ENCODE measurements around the gene ATG16L1. TPM values are rescaled to one million over a fixed set of nuclear protein-coding genes. Genes with fewer than 3 reads are reported as not detected.

Gene ATG16L1
- total and polyA plus RNA-seq, 2 donors (not counting 3 experiments of a cell fraction or from before 2014, with no cell fraction given), result 18.1 to 29.8 TPM

GRCh38 chr2:233213011-233213410, 38.5 kb upstream of the ATG16L1 start:
- TF ChIP-seq, protein P1, sequence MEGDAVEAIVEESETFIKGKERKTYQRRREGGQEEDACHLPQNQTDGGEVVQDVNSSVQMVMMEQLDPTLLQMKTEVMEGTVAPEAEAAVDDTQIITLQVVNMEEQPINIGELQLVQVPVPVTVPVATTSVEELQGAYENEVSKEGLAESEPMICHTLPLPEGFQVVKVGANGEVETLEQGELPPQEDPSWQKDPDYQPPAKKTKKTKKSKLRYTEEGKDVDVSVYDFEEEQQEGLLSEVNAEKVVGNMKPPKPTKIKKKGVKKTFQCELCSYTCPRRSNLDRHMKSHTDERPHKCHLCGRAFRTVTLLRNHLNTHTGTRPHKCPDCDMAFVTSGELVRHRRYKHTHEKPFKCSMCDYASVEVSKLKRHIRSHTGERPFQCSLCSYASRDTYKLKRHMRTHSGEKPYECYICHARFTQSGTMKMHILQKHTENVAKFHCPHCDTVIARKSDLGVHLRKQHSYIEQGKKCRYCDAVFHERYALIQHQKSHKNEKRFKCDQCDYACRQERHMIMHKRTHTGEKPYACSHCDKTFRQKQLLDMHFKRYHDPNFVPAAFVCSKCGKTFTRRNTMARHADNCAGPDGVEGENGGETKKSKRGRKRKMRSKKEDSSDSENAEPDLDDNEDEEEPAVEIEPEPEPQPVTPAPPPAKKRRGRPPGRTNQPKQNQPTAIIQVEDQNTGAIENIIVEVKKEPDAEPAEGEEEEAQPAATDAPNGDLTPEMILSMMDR (IDR thresholded peaks at IDR 0.05; ENCODE audit: extremely low read depth in 1 of 2, insufficient read depth in 1 of 2, low read depth in 1 of 2, low read length in 2 of 2), result no peak
- TF ChIP-seq POLR2A (IDR thresholded peaks at IDR 0.05; ENCODE audit: low read depth, low read length) (no peak), MYC (IDR thresholded peaks at IDR 0.05; ENCODE audit: low read depth, low read length) (no peak), FOS (IDR thresholded peaks at IDR 0.05; ENCODE audit: borderline replicate concordance, insufficient read depth, low read length) (no peak), POLR2AphosphoS5 (IDR thresholded peaks at IDR 0.05; ENCODE audit: insufficient read depth, low read depth, low read length) (no peak), GATA2 (IDR thresholded peaks at IDR 0.05; ENCODE audit: insufficient read depth, insufficient read length, low read depth, low read length) (no peak), EZH2 (IDR thresholded peaks at IDR 0.05; ENCODE audit: borderline replicate concordance, low read depth, low read length, severe bottlenecking) (no peak), JUN (IDR thresholded peaks at IDR 0.05; ENCODE audit: borderline replicate concordance, insufficient read depth, insufficient read length, low read depth) (no peak), MAX (IDR thresholded peaks at IDR 0.05; ENCODE audit: insufficient read depth, insufficient read length) (no peak)
- Histone ChIP-seq H3K4me2 (ENCODE audit: insufficient read depth, low read length) (no peak overlapping the region), H3K79me2 (ENCODE audit: control insufficient read depth, insufficient read depth, low read length) (no peaks in the 10 kb centered on the region), H3K27ac (ENCODE audit: insufficient read depth, low read depth, low read length) (no peak overlapping the region), H3K4me1 (ENCODE audit: control insufficient read depth, extremely low read depth, insufficient read depth, low read length) (peaks cover 35% of the 10 kb centered on the region), H3K4me3 (replicated peaks in 1 of 3; ENCODE audit: insufficient read depth in 1 of 3, low read depth in 1 of 3, low read length in 3 of 3) (no peak overlapping the region), H3K9ac (replicated peaks; ENCODE audit: extremely low read depth, insufficient read depth, low read length) (no peak overlapping the region), H4K20me1 (replicated peaks; ENCODE audit: control insufficient read depth, extremely low read depth, insufficient read depth, low read length) (no peaks in the 10 kb centered on the region), H3K36me3 (ENCODE audit: control insufficient read depth in 2 of 2, extremely low read depth in 1 of 2, insufficient read depth in 2 of 2, low read length in 2 of 2) (no peaks in the 10 kb centered on the region), H3K9me1 (replicated peaks; ENCODE audit: control insufficient read depth, extremely low read depth, insufficient read depth, low read length) (no peaks in the 10 kb centered on the region), H3K9me3 (replicated peaks; ENCODE audit: control insufficient read depth, insufficient read depth, low read length) (no peaks in the 10 kb centered on the region), H2AFZ (ENCODE audit: low read depth, low read length) (no peak overlapping the region), H3K27me3 (ENCODE audit: control insufficient read depth in 2 of 2, insufficient read depth in 2 of 2, low read length in 2 of 2) (no peaks in the 10 kb centered on the region)
- no TSS peak for BruUV-seq (replicated peaks)
- FAIRE-seq (no peak), DNase-seq (ENCODE audit: low read depth, low spot score) (no peak)
- intact Hi-C loops (cut with micrococcal nuclease) (no loop called here), dilution Hi-C loops (cut with MboI; ENCODE audit: extremely low pct_ligation_motif_present, low sequenced_read_pairs) (no loop called here)
- CTCF ChIA-PET, result no interaction called here
- POLR2A ChIA-PET, result no interaction called here
